H1 (cell line): ENCODE data around the gene RPRM. TPM values are rescaled to one million over a fixed set of nuclear protein-coding genes. Genes with fewer than 3 reads are reported as not detected.

ENCODE experiments used
- BCL11A ChIP-seq, 2 experiments: IDR thresholded peaks; one replicate each; pipeline ENCODE4 v1.6.1; 2011; ENCODE audit warnings: low read depth in 2 of 2, low read length in 2 of 2, mild to moderate bottlenecking in 2 of 2
- CHD1 ChIP-seq: IDR thresholded peaks from 2 replicates; pipeline ENCODE4 v1.6.1; 2012; ENCODE audit warnings: low read depth, low read length, improper control_type of control experiment
- GTF2F1 ChIP-seq: IDR thresholded peaks from 2 replicates; pipeline ENCODE4 v1.6.1; 2012; ENCODE audit warnings: low read depth, low read length, improper control_type of control experiment, borderline replicate concordance
- polyA plus RNA-seq, 7 experiments: library from polyadenylated mRNA; depleted of rRNA in 3 of 7; stranded (reverse) in 5 of 7; unstranded in 2 of 7; fragments of >200 nt in 5 of 7; fragments of 200-250 nt in 2 of 7; gene quantifications; 1 replicate in 5 of 7; 2 replicates in 1 of 7; 4 replicates in 1 of 7; pipeline versions ENCODE4 v1.2.1 to v1.2.3, GENCODE V29; 2011 to 2013; ENCODE audit warnings: missing spikeins in 2 of 7, mixed read lengths in 2 of 7
- total RNA-seq: library from RNA; stranded (reverse); fragmentation: NEBNext Ultra II Directional; extraction: Animal tissue kit (Norgen Biotek cat#: 25700); gene quantifications from 2 replicates; pipeline ENCODE4 v1.2.1, GENCODE V29; 2021
- TF ChIP-seq, protein P1 (sequence below): fragments of 300-600 bp; sonication (generic); IDR thresholded peaks from 2 replicates; pipeline ENCODE4 v1.7.1; 2012; ENCODE audit warnings: low read length, moderate library complexity, mild to moderate bottlenecking, inconsistent platforms; ENCODE audit not compliant: insufficient replicate concordance

RPRM gene
- total and polyA plus RNA-seq, 2 of the 8 experiments (the other 6 are each of a cell fraction or from before 2014, with no cell fraction given), result 11.0 to 16.3 TPM

DNA sequence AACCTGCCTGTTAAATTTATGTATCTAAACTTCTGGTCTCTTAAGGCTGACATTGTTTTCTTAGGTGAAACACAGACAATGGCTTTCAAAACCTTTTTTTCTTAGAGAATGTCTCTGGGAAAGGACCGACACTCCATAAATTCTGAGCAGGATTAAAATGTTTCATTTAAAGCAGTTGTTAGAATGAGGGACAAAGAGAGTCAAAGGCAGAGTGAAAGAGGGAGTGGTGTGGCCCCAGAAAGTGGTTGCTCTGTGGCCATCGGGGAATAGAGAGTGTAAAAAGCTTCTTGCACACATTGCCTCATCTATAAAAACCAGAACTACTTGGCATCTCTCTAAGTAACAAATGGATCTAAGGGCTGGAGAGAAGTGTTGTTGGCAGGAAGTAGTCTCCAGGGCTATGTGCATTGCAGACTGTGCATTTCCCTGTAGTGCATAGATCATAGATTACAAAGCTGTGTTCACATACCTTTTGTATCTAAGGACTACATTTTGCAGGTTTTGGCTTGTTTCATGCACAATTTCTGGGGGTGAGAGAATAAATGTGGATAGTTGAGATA is 3.6 kb downstream of the RPRM start (continued):
- TF ChIP-seq GTF2F1 (no peak), BCL11A (IDR thresholded peaks at IDR 0.05; ENCODE audit: low read depth in 2 of 2, low read length in 2 of 2) (no peak), CHD1 (no peak)
- TF ChIP-seq, protein P1, sequence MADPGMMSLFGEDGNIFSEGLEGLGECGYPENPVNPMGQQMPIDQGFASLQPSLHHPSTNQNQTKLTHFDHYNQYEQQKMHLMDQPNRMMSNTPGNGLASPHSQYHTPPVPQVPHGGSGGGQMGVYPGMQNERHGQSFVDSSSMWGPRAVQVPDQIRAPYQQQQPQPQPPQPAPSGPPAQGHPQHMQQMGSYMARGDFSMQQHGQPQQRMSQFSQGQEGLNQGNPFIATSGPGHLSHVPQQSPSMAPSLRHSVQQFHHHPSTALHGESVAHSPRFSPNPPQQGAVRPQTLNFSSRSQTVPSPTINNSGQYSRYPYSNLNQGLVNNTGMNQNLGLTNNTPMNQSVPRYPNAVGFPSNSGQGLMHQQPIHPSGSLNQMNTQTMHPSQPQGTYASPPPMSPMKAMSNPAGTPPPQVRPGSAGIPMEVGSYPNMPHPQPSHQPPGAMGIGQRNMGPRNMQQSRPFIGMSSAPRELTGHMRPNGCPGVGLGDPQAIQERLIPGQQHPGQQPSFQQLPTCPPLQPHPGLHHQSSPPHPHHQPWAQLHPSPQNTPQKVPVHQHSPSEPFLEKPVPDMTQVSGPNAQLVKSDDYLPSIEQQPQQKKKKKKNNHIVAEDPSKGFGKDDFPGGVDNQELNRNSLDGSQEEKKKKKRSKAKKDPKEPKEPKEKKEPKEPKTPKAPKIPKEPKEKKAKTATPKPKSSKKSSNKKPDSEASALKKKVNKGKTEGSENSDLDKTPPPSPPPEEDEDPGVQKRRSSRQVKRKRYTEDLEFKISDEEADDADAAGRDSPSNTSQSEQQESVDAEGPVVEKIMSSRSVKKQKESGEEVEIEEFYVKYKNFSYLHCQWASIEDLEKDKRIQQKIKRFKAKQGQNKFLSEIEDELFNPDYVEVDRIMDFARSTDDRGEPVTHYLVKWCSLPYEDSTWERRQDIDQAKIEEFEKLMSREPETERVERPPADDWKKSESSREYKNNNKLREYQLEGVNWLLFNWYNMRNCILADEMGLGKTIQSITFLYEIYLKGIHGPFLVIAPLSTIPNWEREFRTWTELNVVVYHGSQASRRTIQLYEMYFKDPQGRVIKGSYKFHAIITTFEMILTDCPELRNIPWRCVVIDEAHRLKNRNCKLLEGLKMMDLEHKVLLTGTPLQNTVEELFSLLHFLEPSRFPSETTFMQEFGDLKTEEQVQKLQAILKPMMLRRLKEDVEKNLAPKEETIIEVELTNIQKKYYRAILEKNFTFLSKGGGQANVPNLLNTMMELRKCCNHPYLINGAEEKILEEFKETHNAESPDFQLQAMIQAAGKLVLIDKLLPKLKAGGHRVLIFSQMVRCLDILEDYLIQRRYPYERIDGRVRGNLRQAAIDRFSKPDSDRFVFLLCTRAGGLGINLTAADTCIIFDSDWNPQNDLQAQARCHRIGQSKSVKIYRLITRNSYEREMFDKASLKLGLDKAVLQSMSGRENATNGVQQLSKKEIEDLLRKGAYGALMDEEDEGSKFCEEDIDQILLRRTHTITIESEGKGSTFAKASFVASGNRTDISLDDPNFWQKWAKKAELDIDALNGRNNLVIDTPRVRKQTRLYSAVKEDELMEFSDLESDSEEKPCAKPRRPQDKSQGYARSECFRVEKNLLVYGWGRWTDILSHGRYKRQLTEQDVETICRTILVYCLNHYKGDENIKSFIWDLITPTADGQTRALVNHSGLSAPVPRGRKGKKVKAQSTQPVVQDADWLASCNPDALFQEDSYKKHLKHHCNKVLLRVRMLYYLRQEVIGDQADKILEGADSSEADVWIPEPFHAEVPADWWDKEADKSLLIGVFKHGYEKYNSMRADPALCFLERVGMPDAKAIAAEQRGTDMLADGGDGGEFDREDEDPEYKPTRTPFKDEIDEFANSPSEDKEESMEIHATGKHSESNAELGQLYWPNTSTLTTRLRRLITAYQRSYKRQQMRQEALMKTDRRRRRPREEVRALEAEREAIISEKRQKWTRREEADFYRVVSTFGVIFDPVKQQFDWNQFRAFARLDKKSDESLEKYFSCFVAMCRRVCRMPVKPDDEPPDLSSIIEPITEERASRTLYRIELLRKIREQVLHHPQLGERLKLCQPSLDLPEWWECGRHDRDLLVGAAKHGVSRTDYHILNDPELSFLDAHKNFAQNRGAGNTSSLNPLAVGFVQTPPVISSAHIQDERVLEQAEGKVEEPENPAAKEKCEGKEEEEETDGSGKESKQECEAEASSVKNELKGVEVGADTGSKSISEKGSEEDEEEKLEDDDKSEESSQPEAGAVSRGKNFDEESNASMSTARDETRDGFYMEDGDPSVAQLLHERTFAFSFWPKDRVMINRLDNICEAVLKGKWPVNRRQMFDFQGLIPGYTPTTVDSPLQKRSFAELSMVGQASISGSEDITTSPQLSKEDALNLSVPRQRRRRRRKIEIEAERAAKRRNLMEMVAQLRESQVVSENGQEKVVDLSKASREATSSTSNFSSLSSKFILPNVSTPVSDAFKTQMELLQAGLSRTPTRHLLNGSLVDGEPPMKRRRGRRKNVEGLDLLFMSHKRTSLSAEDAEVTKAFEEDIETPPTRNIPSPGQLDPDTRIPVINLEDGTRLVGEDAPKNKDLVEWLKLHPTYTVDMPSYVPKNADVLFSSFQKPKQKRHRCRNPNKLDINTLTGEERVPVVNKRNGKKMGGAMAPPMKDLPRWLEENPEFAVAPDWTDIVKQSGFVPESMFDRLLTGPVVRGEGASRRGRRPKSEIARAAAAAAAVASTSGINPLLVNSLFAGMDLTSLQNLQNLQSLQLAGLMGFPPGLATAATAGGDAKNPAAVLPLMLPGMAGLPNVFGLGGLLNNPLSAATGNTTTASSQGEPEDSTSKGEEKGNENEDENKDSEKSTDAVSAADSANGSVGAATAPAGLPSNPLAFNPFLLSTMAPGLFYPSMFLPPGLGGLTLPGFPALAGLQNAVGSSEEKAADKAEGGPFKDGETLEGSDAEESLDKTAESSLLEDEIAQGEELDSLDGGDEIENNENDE, result no peak
- TF ChIP-seq, all 59 proteins: peak for 0
